PC-9 (cell line): ENCODE results near the gene PIAS4. TPM values are rescaled to one million over a fixed set of nuclear protein-coding genes. Genes with fewer than 3 reads are reported as not detected.

Experiments used
- BruUV-seq: library from RNA; stranded (reverse); fragments of 400-500 nt; replicated peaks from 2 replicates; lab custom pipeline; 2021; lab: Mats Ljungman, UMichigan
- CTCF ChIA-PET: fragments of 300-600 bp; sonication (Branson Sonifier 250); formaldehyde crosslinking; loops from one replicate; lab custom pipeline; 2022; ENCODE audit warnings: antibody characterized with exemption; lab: Charles Lee
- POLR2A ChIA-PET: fragments of 300-600 bp; sonication (Branson Sonifier 250); formaldehyde crosslinking; loops from one replicate; lab custom pipeline; 2022; ENCODE audit warnings: antibody characterized with exemption; ENCODE audit not compliant: unreplicated experiment; lab: Charles Lee
- DNase-seq, 2 experiments: peaks; one replicate each; pipeline versions ENCODE4 v3.0.0 to v3.0.0-alpha.2; 2015 to 2022; ENCODE audit warnings: mixed read lengths in 1 of 2
- H2AFZ ChIP-seq: fragments of 200-600 bp; sonication (generic); 2 replicates; pipeline ENCODE4 v1.8.1; 2017; ENCODE audit warnings: antibody characterized with exemption
- H3F3A ChIP-seq: fragments of 200-600 bp; sonication (generic); 2 replicates; pipeline ENCODE4 v1.8.1; 2017; ENCODE audit warnings: antibody characterized with exemption, mild to moderate bottlenecking, low read depth; ENCODE audit not compliant: insufficient read depth
- H3K27ac ChIP-seq: fragments of 200-600 bp; sonication (generic); 2 replicates; pipeline ENCODE4 v1.6.1; 2016; ENCODE audit warnings: mixed run types
- H3K27me3 ChIP-seq: fragments of 200-600 bp; sonication (generic); 2 replicates; pipeline ENCODE4 v1.6.1; 2016; ENCODE audit warnings: low read depth, mixed run types; ENCODE audit not compliant: insufficient read depth
- H3K36me3 ChIP-seq: fragments of 200-600 bp; sonication (generic); 2 replicates; pipeline ENCODE4 v1.6.1; 2016; ENCODE audit warnings: low read depth, mixed run types
- H3K4me1 ChIP-seq: fragments of 200-600 bp; sonication (generic); replicated peaks from 2 replicates; pipeline ENCODE4 v1.6.1; 2016; ENCODE audit warnings: mixed run types; ENCODE audit not compliant: insufficient read depth
- H3K4me2 ChIP-seq: fragments of 200-600 bp; sonication (generic); 2 replicates; pipeline ENCODE4 v1.6.1; 2017; ENCODE audit warnings: mixed run types
- H3K4me3 ChIP-seq: fragments of 200-600 bp; sonication (generic); 2 replicates; pipeline ENCODE4 v1.6.1; 2016; ENCODE audit warnings: mixed run types
- H3K79me2 ChIP-seq: fragments of 200-600 bp; sonication (generic); 2 replicates; pipeline ENCODE4 v1.6.1; 2017; ENCODE audit warnings: low read depth, mixed run types
- H3K9me2 ChIP-seq: fragments of 200-600 bp; sonication (generic); 2 replicates; pipeline ENCODE4 v1.8.1; 2017; ENCODE audit warnings: mild to moderate bottlenecking; ENCODE audit not compliant: insufficient read depth
- H3K9me3 ChIP-seq: fragments of 200-600 bp; sonication (generic); 2 replicates; pipeline ENCODE4 v1.8.1; 2016; ENCODE audit warnings: low read depth; ENCODE audit not compliant: insufficient read depth
- H4K20me1 ChIP-seq: fragments of 200-600 bp; sonication (generic); 2 replicates; pipeline ENCODE4 v1.8.1; 2017; ENCODE audit not compliant: insufficient read depth
- CTCF ChIP-seq: fragments of 200-600 bp; sonication (generic); conservative IDR thresholded peaks from 2 replicates; pipeline ENCODE4 v1.6.1; 2017; ENCODE audit warnings: mixed run types, antibody characterized with exemption, mild to moderate bottlenecking, moderate library complexity
- EZH2 ChIP-seq: fragments of 200-600 bp; sonication (generic); IDR thresholded peaks from 2 replicates; pipeline ENCODE4 v1.8.0; 2017; ENCODE audit warnings: antibody characterized with exemption, low read depth
- intact Hi-C: fragments of 100-400 bp; cut with micrococcal nuclease; formaldehyde crosslinking; loops from one replicate; pipeline ENCODE4 v1.10.0; 2022; ENCODE audit not compliant: unreplicated experiment
- total RNA-seq: library from RNA; stranded (reverse); gene quantifications from 2 replicates; pipeline ENCODE4 v1.2.3, GENCODE V29; 2021

Gene PIAS4
- total RNA-seq, 1 experiment from 2014 or later: 26.5 TPM

GRCh38 chr19:4035582-4035981 lies 28.0 kb downstream of the PIAS4 start:
- DNase-seq: no peak
- Histone ChIP-seq H3K4me1 (no peaks in the 10 kb centered on the region), H3K27ac (no peak overlapping the region), H4K20me1 (peaks cover 5% of the 10 kb centered on the region; the same call in 1 of the 2 replicates), H3K79me2 (no peaks in the 10 kb centered on the region), H3F3A (peaks cover 22% of the 10 kb centered on the region; the same call in 1 of the 2 replicates), H3K9me3 (no peaks in the 10 kb centered on the region), H3K9me2 (no peaks in the 10 kb centered on the region), H3K4me3 (no peak overlapping the region), H3K27me3 (no peaks in the 10 kb centered on the region), H2AFZ (no peak overlapping the region), H3K36me3 (no peaks in the 10 kb centered on the region), H3K4me2 (no peak overlapping the region)
- POLR2A ChIA-PET: no interaction called here
- BruUV-seq: no TSS peak
- TF ChIP-seq CTCF: no peak
- TF ChIP-seq EZH2: no peak
- intact Hi-C loops: no loop called here
- CTCF ChIA-PET: no interaction called here

- no peak for DNase-seq
- Histone ChIP-seq H3K79me2 (no peaks in the 10 kb centered on the region), H3K27ac (no peak overlapping the region), H3K4me3 (no peak overlapping the region), H3K27me3 (no peaks in the 10 kb centered on the region), H4K20me1 (peaks cover 14% of the 10 kb centered on the region; the same call in 1 of the 2 replicates), H3K4me1 (no peaks in the 10 kb centered on the region), H2AFZ (no peak overlapping the region), H3K36me3 (no peaks in the 10 kb centered on the region), H3K4me2 (no peak overlapping the region), H3K9me2 (no peaks in the 10 kb centered on the region), H3F3A (peaks cover 33% of the 10 kb centered on the region; the same call in 1 of the 2 replicates), H3K9me3 (no peaks in the 10 kb centered on the region)
- ChIA-PET CTCF (no interaction called here), POLR2A (interaction anchor here (0.7 kb wide), 1 partner anchor 22 kb away, joined by 6 read pairs; no protein-coding TSS in a partner anchor)
- intact Hi-C loops: no loop called here
- no peak for TF ChIP-seq EZH2
- TF ChIP-seq CTCF: no peak
- BruUV-seq: no TSS peak
These were observed 29.2 kb downstream of the PIAS4 start for GRCh38 chr19:4036576-4037300.

GRCh38 chr19:4037301-4037949 lies 29.9 kb downstream of the PIAS4 start:
- Histone ChIP-seq H3K27me3 (no peaks in the 10 kb centered on the region), H4K20me1 (peaks cover 20% of the 10 kb centered on the region), H3F3A (peaks cover 40% of the 10 kb centered on the region; the same call in 1 of the 2 replicates), H3K79me2 (0 out of 2 replicates have a peak, but pooled peaks cover 4% of the 10 kb centered on the region), H2AFZ (no peak overlapping the region), H3K9me2 (no peaks in the 10 kb centered on the region), H3K36me3 (no peaks in the 10 kb centered on the region), H3K4me3 (no peak overlapping the region), H3K4me1 (peaks cover 3% of the 10 kb centered on the region; the same call in 1 of the 2 replicates), H3K27ac (no peak overlapping the region), H3K4me2 (no peak overlapping the region), H3K9me3 (no peaks in the 10 kb centered on the region)
- CTCF ChIA-PET: no interaction called here
- intact Hi-C loops: no loop called here
- BruUV-seq: no TSS peak
- POLR2A ChIA-PET: interaction anchor here (0.7 kb wide), 1 partner anchor 21 kb away, joined by 6 read pairs; no protein-coding TSS in a partner anchor
- TF ChIP-seq EZH2: no peak
- TF ChIP-seq CTCF: no peak
- DNase-seq: no peak
